GM12892 (cell line): Measurements from ENCODE around the gene RGP1.

Source experiments
- POLR2A ChIP-seq: IDR thresholded peaks from 2 replicates; pipeline ENCODE4 v1.6.1; 2011; ENCODE audit warnings: low read depth, low read length, control low read depth
- POLR2AphosphoS5 ChIP-seq: IDR thresholded peaks from 2 replicates; pipeline ENCODE4 v1.6.1; 2011; ENCODE audit warnings: low read depth, low read length, control low read depth

- no peak for TF ChIP-seq POLR2AphosphoS5
- TF ChIP-seq POLR2A, result no peak
Observed at GRCh38 chr9:35730486-35730854, 18.6 kb upstream of the RGP1 start.
